Measurements from ENCODE around the gene TENM4.

GRCh38 chr11:79342236-79342635, 98.6 kb downstream of the TENM4 start:
- no peak for TF ChIP-seq CTCF (IDR thresholded peaks at IDR 0.05)
- no peak for TF ChIP-seq POLR2A (IDR thresholded peaks at IDR 0.05)

Measured in uterus (tissue), 2 donors.